ENCODE measurements around the gene HMOX2. TPM values are rescaled to one million over a fixed set of nuclear protein-coding genes. Genes with fewer than 3 reads are reported as not detected.

The HMOX2 gene
- total and polyA plus RNA-seq, 9 donors = 25.0 to 73.3 (median 31.6) TPM

DNA sequence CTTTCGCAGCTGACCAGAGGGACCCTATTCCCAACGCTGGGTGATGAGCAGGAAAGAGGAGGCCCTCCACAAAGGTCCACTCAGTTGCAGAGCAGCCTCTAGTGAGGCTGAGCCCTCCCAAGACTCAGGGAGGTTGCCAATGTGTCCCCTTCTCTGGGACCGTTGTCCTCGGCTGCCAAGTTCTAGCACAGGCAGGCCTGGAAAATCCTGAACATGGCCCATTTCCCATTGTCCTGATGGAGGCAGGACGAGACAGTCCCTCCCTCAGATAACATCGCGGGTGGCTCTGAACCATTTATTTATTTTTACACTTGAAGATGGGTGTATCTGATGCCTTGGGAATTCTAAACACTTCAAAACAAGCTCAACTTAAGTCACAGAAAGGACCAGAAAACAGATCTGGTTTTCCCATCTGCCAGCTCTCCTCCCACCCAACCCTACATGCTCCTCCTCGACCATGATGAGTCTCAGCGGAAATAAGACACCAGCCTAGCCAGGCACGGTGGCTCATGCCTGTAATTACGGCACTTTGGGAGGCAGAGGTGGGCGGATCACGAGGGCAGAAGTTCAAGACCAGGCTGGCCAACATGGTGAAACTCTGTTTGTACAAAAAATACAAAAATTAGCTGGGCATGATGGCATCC lies 49.6 kb downstream of the HMOX2 start:
- Histone ChIP-seq H3K27ac (no peak overlapping the region), H3K9me3 (no peaks in the 10 kb centered on the region), H3K4me3 (no peak overlapping the region), H3K27me3 (no peaks in the 10 kb centered on the region), H3K4me1 (ENCODE audit: insufficient read depth) (no peaks in the 10 kb centered on the region), H3K36me3 (no peaks in the 10 kb centered on the region)
- DNase-seq = no peak
- intact Hi-C loops (cut with DNase I) = no loop called here
- TF ChIP-seq, protein P1, sequence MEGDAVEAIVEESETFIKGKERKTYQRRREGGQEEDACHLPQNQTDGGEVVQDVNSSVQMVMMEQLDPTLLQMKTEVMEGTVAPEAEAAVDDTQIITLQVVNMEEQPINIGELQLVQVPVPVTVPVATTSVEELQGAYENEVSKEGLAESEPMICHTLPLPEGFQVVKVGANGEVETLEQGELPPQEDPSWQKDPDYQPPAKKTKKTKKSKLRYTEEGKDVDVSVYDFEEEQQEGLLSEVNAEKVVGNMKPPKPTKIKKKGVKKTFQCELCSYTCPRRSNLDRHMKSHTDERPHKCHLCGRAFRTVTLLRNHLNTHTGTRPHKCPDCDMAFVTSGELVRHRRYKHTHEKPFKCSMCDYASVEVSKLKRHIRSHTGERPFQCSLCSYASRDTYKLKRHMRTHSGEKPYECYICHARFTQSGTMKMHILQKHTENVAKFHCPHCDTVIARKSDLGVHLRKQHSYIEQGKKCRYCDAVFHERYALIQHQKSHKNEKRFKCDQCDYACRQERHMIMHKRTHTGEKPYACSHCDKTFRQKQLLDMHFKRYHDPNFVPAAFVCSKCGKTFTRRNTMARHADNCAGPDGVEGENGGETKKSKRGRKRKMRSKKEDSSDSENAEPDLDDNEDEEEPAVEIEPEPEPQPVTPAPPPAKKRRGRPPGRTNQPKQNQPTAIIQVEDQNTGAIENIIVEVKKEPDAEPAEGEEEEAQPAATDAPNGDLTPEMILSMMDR (IDR thresholded peaks at IDR 0.05) = no peak
- TF ChIP-seq POLR2A (IDR thresholded peaks at IDR 0.05) (no peak), EP300 (IDR thresholded peaks at IDR 0.05) (no peak)
- WGBS, 3 donors = 77 to 80% (median 79%) methylated on average over 13 of the region's 13 CpGs

- WGBS, 3 donors = 62 to 64% (median 64%) methylated on average over 16 of the region's 16 CpGs
- TF ChIP-seq POLR2A (IDR thresholded peaks at IDR 0.05) (no peak), EP300 (IDR thresholded peaks at IDR 0.05) (no peak)
- TF ChIP-seq, protein P1 (IDR thresholded peaks at IDR 0.05) = no peak
- no peaks in the 10 kb centered on the region for H3K36me3 ChIP-seq
- intact Hi-C loops (cut with DNase I) = no loop called here
- no peaks in the 10 kb centered on the region for H3K4me1 ChIP-seq (ENCODE audit: insufficient read depth)
- H3K27me3 ChIP-seq = no peaks in the 10 kb centered on the region
- no peak overlapping the region for H3K4me3 ChIP-seq
- H3K27ac ChIP-seq = no peak overlapping the region
- no peaks in the 10 kb centered on the region for H3K9me3 ChIP-seq
- no peak for DNase-seq
Measured at GRCh38 chr16:4529085-4530060, 53.2 kb downstream of the HMOX2 start.

- Histone ChIP-seq H3K27me3 (no peaks in the 10 kb centered on the region), H3K9me3 (no peaks in the 10 kb centered on the region), H3K36me3 (no peaks in the 10 kb centered on the region), H3K4me1 (ENCODE audit: insufficient read depth) (no peaks in the 10 kb centered on the region), H3K27ac (no peak overlapping the region), H3K4me3 (no peak overlapping the region)
- WGBS, 3 donors = 83 to 85% (median 83%) methylated on average over 8 of the region's 8 CpGs
- intact Hi-C loops (cut with DNase I) = no loop called here
- no peak for DNase-seq
- TF ChIP-seq EP300 (IDR thresholded peaks at IDR 0.05) (no peak), POLR2A (IDR thresholded peaks at IDR 0.05) (no peak)
- TF ChIP-seq, protein P1 (IDR thresholded peaks at IDR 0.05) = no peak
Measured at GRCh38 chr16:4531811-4532210, 55.6 kb downstream of the HMOX2 start.

DNA sequence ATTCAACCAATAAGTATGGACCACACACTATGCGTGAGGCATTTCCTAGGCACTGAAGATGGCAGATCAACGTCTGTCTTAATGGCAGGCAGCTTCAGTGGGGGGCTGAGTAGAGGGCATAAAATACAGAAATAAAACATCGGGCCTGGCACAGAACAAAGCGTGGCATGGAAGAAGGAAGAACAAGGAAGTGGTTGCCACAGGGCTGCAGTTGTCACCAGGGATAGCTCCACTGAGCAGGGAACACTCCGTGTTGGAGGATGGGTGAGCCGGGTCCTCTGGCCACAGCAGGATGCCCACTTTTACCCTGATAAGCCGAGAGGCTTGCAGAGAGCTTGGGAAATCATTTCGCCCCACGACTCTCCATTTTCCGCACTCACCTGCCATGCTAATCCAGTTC lies 56.0 kb downstream of the HMOX2 start:
- intact Hi-C loops (cut with DNase I) = no loop called here
- Histone ChIP-seq H3K4me3 (no peak overlapping the region), H3K36me3 (no peaks in the 10 kb centered on the region), H3K4me1 (ENCODE audit: insufficient read depth) (peaks cover 1% of the 10 kb centered on the region), H3K9me3 (no peaks in the 10 kb centered on the region), H3K27me3 (no peaks in the 10 kb centered on the region), H3K27ac (no peak overlapping the region)
- TF ChIP-seq, protein P1 (IDR thresholded peaks at IDR 0.05) = no peak
- TF ChIP-seq EP300 (IDR thresholded peaks at IDR 0.05) (no peak), POLR2A (IDR thresholded peaks at IDR 0.05) (no peak)
- DNase-seq = no peak
- WGBS, 3 donors = 93% methylated on average over 10 of the region's 10 CpGs
